Measurements from ENCODE around the gene RYR3. TPM values are rescaled to one million over a fixed set of nuclear protein-coding genes. Genes with fewer than 3 reads are reported as not detected.
"Not testable (repeated sequence)": the region's sequence is repeated elsewhere in the genome, so short reads cannot be mapped to it uniquely, and the experiment has no call there.

Gene RYR3
- total and polyA plus RNA-seq, 2 donors (not counting 1 experiment from before 2014, with no cell fraction given), result not detected

DNA sequence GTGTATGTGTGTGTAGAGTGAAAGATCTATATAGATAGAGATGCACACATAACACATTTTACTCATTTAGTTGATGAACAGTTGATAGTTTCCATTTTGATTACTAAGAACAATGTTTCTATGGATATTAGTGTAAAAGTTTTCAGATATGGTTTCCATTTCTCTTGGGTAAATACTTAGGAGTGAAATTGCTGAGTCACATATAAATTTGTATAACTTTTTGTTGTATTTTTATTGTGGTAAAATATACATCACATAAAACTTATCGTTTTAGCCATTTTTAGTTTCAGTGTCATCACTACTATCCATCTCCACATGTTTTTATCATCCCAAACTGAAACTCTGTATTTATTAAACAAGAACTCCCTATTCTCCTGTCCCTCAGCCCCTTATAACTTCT, 258.3 kb downstream of the RYR3 start:
- Histone ChIP-seq H3K4me3 (ENCODE audit: control extremely low read depth in 1 of 5, extremely low read depth in 1 of 5, insufficient read depth in 1 of 5, low read depth in 2 of 5, low read length in 4 of 5) (no peak overlapping the region), H3K27me3 (replicated peaks in 1 of 4; ENCODE audit: control extremely low read depth in 1 of 4, control insufficient read depth in 3 of 4, insufficient read depth in 4 of 4, low read length in 3 of 4) (peaks cover 0 to 3% (median 0%) of the 10 kb centered on the region in 4 experiments), H3K9me3 (ENCODE audit: control extremely low read depth in 1 of 3, control insufficient read depth in 2 of 3, insufficient read depth in 1 of 3, low read length in 2 of 3) (peaks cover 0 to 2% (median 0%) of the 10 kb centered on the region in 3 donors), H3K4me1 (ENCODE audit: control insufficient read depth in 2 of 2, insufficient read depth in 2 of 2, low read length in 2 of 2) (no peaks in the 10 kb centered on the region), H3K9ac (ENCODE audit: low read length) (no peak overlapping the region), H3K79me2 (ENCODE audit: control insufficient read depth, insufficient read depth, low read length) (no peaks in the 10 kb centered on the region), H4K20me1 (ENCODE audit: control insufficient read depth, insufficient read depth, low read length, poor library complexity, severe bottlenecking) (no peaks in the 10 kb centered on the region), H3K4me2 (replicated peaks; ENCODE audit: low read depth, low read length, poor library complexity, severe bottlenecking) (no peak overlapping the region), H3K27ac (ENCODE audit: low read length in 2 of 2) (no peak overlapping the region), H3K36me3 (replicated peaks in 1 of 2; ENCODE audit: control extremely low read depth in 1 of 2, control insufficient read depth in 1 of 2, extremely low read depth in 1 of 2, insufficient read depth in 2 of 2, low read length in 1 of 2) (no peaks in the 10 kb centered on the region), H2AFZ (ENCODE audit: insufficient read depth, low read depth, low read length, poor library complexity, severe bottlenecking) (no peak overlapping the region)
- no peaks in the 10 kb centered on the region for H3K9me3 Mint-ChIP-seq (ENCODE audit: insufficient read depth)
- no peak for DNase-seq
- no peak for ATAC-seq (ENCODE audit: low read depth)
- no peaks in the 10 kb centered on the region for H3K4me1 Mint-ChIP-seq
- WGBS (ENCODE audit: insufficient coverage), result no CpG with 5 or more reads among the region's 1 CpG
- no peak overlapping the region for H3K4me3 Mint-ChIP-seq
- ChIA-PET POLR2A (no interaction called here), CTCF (no interaction called here)
- intact Hi-C loops (cut with micrococcal nuclease), result no loop called here
- H3K27me3 Mint-ChIP-seq, result peaks cover 10% of the 10 kb centered on the region
- no peak overlapping the region for H3K27ac Mint-ChIP-seq
- no peak for TF ChIP-seq EZH2 (IDR thresholded peaks at IDR 0.05; ENCODE audit: borderline replicate concordance, insufficient read depth, low read depth, low read length, poor library complexity, severe bottlenecking)
- TF ChIP-seq, protein P1, sequence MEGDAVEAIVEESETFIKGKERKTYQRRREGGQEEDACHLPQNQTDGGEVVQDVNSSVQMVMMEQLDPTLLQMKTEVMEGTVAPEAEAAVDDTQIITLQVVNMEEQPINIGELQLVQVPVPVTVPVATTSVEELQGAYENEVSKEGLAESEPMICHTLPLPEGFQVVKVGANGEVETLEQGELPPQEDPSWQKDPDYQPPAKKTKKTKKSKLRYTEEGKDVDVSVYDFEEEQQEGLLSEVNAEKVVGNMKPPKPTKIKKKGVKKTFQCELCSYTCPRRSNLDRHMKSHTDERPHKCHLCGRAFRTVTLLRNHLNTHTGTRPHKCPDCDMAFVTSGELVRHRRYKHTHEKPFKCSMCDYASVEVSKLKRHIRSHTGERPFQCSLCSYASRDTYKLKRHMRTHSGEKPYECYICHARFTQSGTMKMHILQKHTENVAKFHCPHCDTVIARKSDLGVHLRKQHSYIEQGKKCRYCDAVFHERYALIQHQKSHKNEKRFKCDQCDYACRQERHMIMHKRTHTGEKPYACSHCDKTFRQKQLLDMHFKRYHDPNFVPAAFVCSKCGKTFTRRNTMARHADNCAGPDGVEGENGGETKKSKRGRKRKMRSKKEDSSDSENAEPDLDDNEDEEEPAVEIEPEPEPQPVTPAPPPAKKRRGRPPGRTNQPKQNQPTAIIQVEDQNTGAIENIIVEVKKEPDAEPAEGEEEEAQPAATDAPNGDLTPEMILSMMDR (IDR thresholded peaks at IDR 0.05), result no peak

DNA sequence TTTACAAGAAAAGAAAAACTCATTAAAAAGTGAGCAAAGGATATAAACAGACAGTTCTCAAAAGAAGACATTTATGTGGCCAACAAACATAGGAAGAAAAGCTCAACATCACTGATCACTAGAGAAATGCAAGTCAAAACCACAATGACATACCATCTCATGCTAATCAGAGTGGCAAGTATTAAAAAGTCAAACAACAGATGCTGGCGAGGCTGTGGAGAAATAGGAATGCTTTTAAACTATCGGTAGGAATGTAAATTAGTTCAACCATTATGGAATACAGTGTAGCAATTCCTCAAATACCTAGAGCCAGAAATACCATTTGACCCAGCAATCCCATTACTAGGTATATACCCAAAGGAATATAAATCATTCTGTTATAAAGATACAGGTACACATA, 267.1 kb downstream of the RYR3 start:
- WGBS (ENCODE audit: insufficient coverage), result no CpG with 5 or more reads among the region's 2 CpGs
- H3K4me1 Mint-ChIP-seq; H3K9me3 ChIP-seq (ENCODE audit: control extremely low read depth in 1 of 3, control insufficient read depth in 2 of 3, insufficient read depth in 1 of 3, low read length in 2 of 3); H3K79me2 ChIP-seq (ENCODE audit: control insufficient read depth, insufficient read depth, low read length); H3K36me3 ChIP-seq (replicated peaks in 1 of 2; ENCODE audit: control extremely low read depth in 1 of 2, control insufficient read depth in 1 of 2, extremely low read depth in 1 of 2, insufficient read depth in 2 of 2, low read length in 1 of 2); H4K20me1 ChIP-seq (ENCODE audit: control insufficient read depth, insufficient read depth, low read length, poor library complexity, severe bottlenecking); H3K27ac ChIP-seq (ENCODE audit: low read length in 2 of 2); ATAC-seq (ENCODE audit: low read depth); H2AFZ ChIP-seq (ENCODE audit: insufficient read depth, low read depth, low read length, poor library complexity, severe bottlenecking); intact Hi-C loops (cut with micrococcal nuclease); POLR2A ChIA-PET; H3K9ac ChIP-seq (ENCODE audit: low read length); H3K27ac Mint-ChIP-seq; H3K27me3 ChIP-seq (replicated peaks in 1 of 4; ENCODE audit: control extremely low read depth in 1 of 4, control insufficient read depth in 3 of 4, insufficient read depth in 4 of 4, low read length in 3 of 4); H3K9me3 Mint-ChIP-seq (ENCODE audit: insufficient read depth); H3K4me1 ChIP-seq (ENCODE audit: control insufficient read depth in 2 of 2, insufficient read depth in 2 of 2, low read length in 2 of 2); CTCF ChIA-PET; H3K4me3 ChIP-seq (ENCODE audit: control extremely low read depth in 1 of 5, extremely low read depth in 1 of 5, insufficient read depth in 1 of 5, low read depth in 2 of 5, low read length in 4 of 5); H3K4me2 ChIP-seq (replicated peaks; ENCODE audit: low read depth, low read length, poor library complexity, severe bottlenecking); DNase-seq; H3K4me3 Mint-ChIP-seq: not testable (repeated sequence)
- peaks cover 12% of the 10 kb centered on the region for H3K27me3 Mint-ChIP-seq
